ENCODE measurements around the gene MSMB.
"Not testable (repeated sequence)": the region's sequence is repeated elsewhere in the genome, so short reads cannot be mapped to it uniquely, and the experiment has no call there.

Gene MSMB

GRCh38 chr10:46046261-46046660 lies at the start of gene MSMB:
MSMB (minus strand) TSS chr10:46046269; CDS start chr10:46046237, 32 bp downstream.
- Mint-ChIP-seq H3K9me3 (no peaks in the 10 kb centered on the region), H3K4me1 (peaks cover 3% of the 10 kb centered on the region), H3K4me3 (no peak within 1 kb of the TSS), H3K27me3 (ENCODE audit: low read depth, poor library complexity) (peaks cover 13% of the 10 kb centered on the region), H3K36me3 (ENCODE audit: low read depth) (no peaks in the 10 kb centered on the region), H3K27ac (no peak within 1 kb of the TSS)
- no peak for DNase-seq
- TF ChIP-seq CTCF (IDR thresholded peaks at IDR 0.05), result no peak

GRCh38 chr10:46094931-46095750 lies 49.1 kb upstream of the MSMB start:
- peaks cover 25% of the 10 kb centered on the region for H3K4me1 Mint-ChIP-seq
- H3K27ac Mint-ChIP-seq, result no peak overlapping the region
- H3K9me3 Mint-ChIP-seq, result no peaks in the 10 kb centered on the region
- H3K27me3 Mint-ChIP-seq (ENCODE audit: low read depth, poor library complexity), result peaks cover 3% of the 10 kb centered on the region
- H3K4me3 Mint-ChIP-seq, result no peak overlapping the region
- DNase-seq, result no peak
- no peaks in the 10 kb centered on the region for H3K36me3 Mint-ChIP-seq (ENCODE audit: low read depth)
- no peak for TF ChIP-seq CTCF (IDR thresholded peaks at IDR 0.05)

GRCh38 chr10:46094197-46094500 lies 48.1 kb upstream of the MSMB start:
- H3K36me3 Mint-ChIP-seq (ENCODE audit: low read depth), result no peaks in the 10 kb centered on the region
- H3K27me3 Mint-ChIP-seq (ENCODE audit: low read depth, poor library complexity), result peaks cover 3% of the 10 kb centered on the region
- no peak for TF ChIP-seq CTCF (IDR thresholded peaks at IDR 0.05)
- no peak overlapping the region for H3K4me3 Mint-ChIP-seq
- peaks cover 25% of the 10 kb centered on the region for H3K4me1 Mint-ChIP-seq
- H3K9me3 Mint-ChIP-seq, result no peaks in the 10 kb centered on the region
- H3K27ac Mint-ChIP-seq, result no peak overlapping the region
- no peak for DNase-seq

GRCh38 chr10:46093316-46094196 lies 47.5 kb upstream of the MSMB start:
- H3K9me3 Mint-ChIP-seq; H3K36me3 Mint-ChIP-seq (ENCODE audit: low read depth); H3K27ac Mint-ChIP-seq; DNase-seq; H3K4me3 Mint-ChIP-seq; H3K27me3 Mint-ChIP-seq (ENCODE audit: low read depth, poor library complexity): not testable (repeated sequence)
- peaks cover 25% of the 10 kb centered on the region for H3K4me1 Mint-ChIP-seq

- Mint-ChIP-seq H3K4me3 (no peak overlapping the region), H3K4me1 (peaks cover 22% of the 10 kb centered on the region), H3K27me3 (ENCODE audit: low read depth, poor library complexity) (no peaks in the 10 kb centered on the region), H3K27ac (no peak overlapping the region), H3K36me3 (ENCODE audit: low read depth) (no peaks in the 10 kb centered on the region), H3K9me3 (no peaks in the 10 kb centered on the region)
- TF ChIP-seq CTCF (IDR thresholded peaks at IDR 0.05), result no peak
- DNase-seq, result no peak
These were observed 46.5 kb upstream of the MSMB start for GRCh38 chr10:46092524-46093081.

GRCh38 chr10:46091828-46092523 lies 45.9 kb upstream of the MSMB start:
- H3K4me3 Mint-ChIP-seq, result no peak overlapping the region
- TF ChIP-seq CTCF (IDR thresholded peaks at IDR 0.05), result no peak
- no peak overlapping the region for H3K27ac Mint-ChIP-seq
- no peaks in the 10 kb centered on the region for H3K27me3 Mint-ChIP-seq (ENCODE audit: low read depth, poor library complexity)
- DNase-seq, result no peak
- H3K36me3 Mint-ChIP-seq (ENCODE audit: low read depth), result no peaks in the 10 kb centered on the region
- H3K4me1 Mint-ChIP-seq, result peaks cover 18% of the 10 kb centered on the region
- H3K9me3 Mint-ChIP-seq, result no peaks in the 10 kb centered on the region
